Articular chondrocyte of knee joint (primary cell): ENCODE results near the gene KCNMB3. TPM values are rescaled to one million over a fixed set of nuclear protein-coding genes. Genes with fewer than 3 reads are reported as not detected.

Source experiments
- total RNA-seq: library from RNA; depleted of rRNA; stranded (reverse); fragments of >200 nt; gene quantifications from 2 replicates; pipeline ENCODE4 v1.2.3, GENCODE V29; 2012

The KCNMB3 gene
- 1.3 and 2.9 TPM in 2 replicates for total RNA-seq

GRCh38 chr3:179250803-179251476 lies at the start of gene KCNMB3:
Gene KCNMB3, minus strand, starts transcription at chr3:179251114. Its CDS starts 124 bp downstream, at chr3:179250990.

Other genes with a start within 250 kb of the KCNMB3 start
- 28.9 and 48.5 TPM in 2 replicates for gene ZMAT3, start 179.3 kb downstream of the KCNMB3 start, total RNA-seq
- gene PIK3CA, start 102.8 kb downstream of the KCNMB3 start, total RNA-seq = 28.6 and 35.0 TPM in 2 replicates
- 54.1 and 66.8 TPM in 2 replicates for gene ZNF639, start 71.9 kb upstream of the KCNMB3 start, total RNA-seq
- 47.6 and 58.5 TPM in 2 replicates for gene MFN1, start 96.6 kb upstream of the KCNMB3 start, total RNA-seq
- 111 and 124 TPM in 2 replicates for gene GNB4, start 200.4 kb upstream of the KCNMB3 start, total RNA-seq